ENCODE measurements around the gene MMP28.

- TF ChIP-seq, protein P1, sequence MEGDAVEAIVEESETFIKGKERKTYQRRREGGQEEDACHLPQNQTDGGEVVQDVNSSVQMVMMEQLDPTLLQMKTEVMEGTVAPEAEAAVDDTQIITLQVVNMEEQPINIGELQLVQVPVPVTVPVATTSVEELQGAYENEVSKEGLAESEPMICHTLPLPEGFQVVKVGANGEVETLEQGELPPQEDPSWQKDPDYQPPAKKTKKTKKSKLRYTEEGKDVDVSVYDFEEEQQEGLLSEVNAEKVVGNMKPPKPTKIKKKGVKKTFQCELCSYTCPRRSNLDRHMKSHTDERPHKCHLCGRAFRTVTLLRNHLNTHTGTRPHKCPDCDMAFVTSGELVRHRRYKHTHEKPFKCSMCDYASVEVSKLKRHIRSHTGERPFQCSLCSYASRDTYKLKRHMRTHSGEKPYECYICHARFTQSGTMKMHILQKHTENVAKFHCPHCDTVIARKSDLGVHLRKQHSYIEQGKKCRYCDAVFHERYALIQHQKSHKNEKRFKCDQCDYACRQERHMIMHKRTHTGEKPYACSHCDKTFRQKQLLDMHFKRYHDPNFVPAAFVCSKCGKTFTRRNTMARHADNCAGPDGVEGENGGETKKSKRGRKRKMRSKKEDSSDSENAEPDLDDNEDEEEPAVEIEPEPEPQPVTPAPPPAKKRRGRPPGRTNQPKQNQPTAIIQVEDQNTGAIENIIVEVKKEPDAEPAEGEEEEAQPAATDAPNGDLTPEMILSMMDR (IDR thresholded peaks at IDR 0.05; ENCODE audit: low read length): no peak
- no peak for TF ChIP-seq EZH2 (optimal IDR thresholded peaks at IDR 0.05; ENCODE audit: low read depth, low read length)
- TF ChIP-seq EZH2phosphoT487 (IDR thresholded peaks at IDR 0.05; ENCODE audit: low read length): no peak
These were observed 54.2 kb downstream of the MMP28 start for GRCh38 chr17:35740997-35741931.
